Neuron (in vitro differentiated cells): ENCODE measurements around the gene AQP12B.
"Not testable (repeated sequence)": the region's sequence is repeated elsewhere in the genome, so short reads cannot be mapped to it uniquely, and the experiment has no call there.

Source experiments
- H2AFZ ChIP-seq: one replicate; pipeline ENCODE4 v1.6.1; 2013; ENCODE audit warnings: low read depth, mild to moderate bottlenecking, inconsistent platforms, low read length, moderate library complexity
- H3K27me3 ChIP-seq: one replicate; pipeline ENCODE4 v1.6.1; 2013; ENCODE audit warnings: low read length; ENCODE audit not compliant: insufficient read depth
- H3K36me3 ChIP-seq: one replicate; pipeline ENCODE4 v1.6.1; 2013; ENCODE audit warnings: low read length; ENCODE audit not compliant: insufficient read depth
- H3K4me1 ChIP-seq: one replicate; pipeline ENCODE4 v1.6.1; 2013; ENCODE audit warnings: low read length; ENCODE audit not compliant: insufficient read depth
- H3K4me3 ChIP-seq: 2 replicates; pipeline ENCODE4 v1.5.1; 2013; ENCODE audit warnings: mild to moderate bottlenecking, low read length, moderate library complexity
- H3K9me3 ChIP-seq: one replicate; pipeline ENCODE4 v1.6.1; 2013; ENCODE audit warnings: low read length

The AQP12B gene

GRCh38 chr2:240682431-240683224 is at the start of gene AQP12B:
TSS of gene AQP12B (minus strand) at chr2:240682885. CDS start at chr2:240682837, 48 bp downstream.
- H3K4me3 ChIP-seq, H2AFZ ChIP-seq, H3K36me3 ChIP-seq, H3K4me1 ChIP-seq, H3K27me3 ChIP-seq, H3K9me3 ChIP-seq: not testable (repeated sequence)

- Histone ChIP-seq H3K36me3 (peaks cover 39% of the 10 kb centered on the region), H3K27me3 (no peaks in the 10 kb centered on the region), H3K4me3 (no peak overlapping the region), H2AFZ (no peak overlapping the region), H3K9me3 (no peaks in the 10 kb centered on the region), H3K4me1 (no peaks in the 10 kb centered on the region)
Observed at GRCh38 chr2:240732184-240732583, 49.5 kb upstream of the AQP12B start.

GRCh38 chr2:240731178-240731545 is 48.5 kb upstream of the AQP12B start:
- no peaks in the 10 kb centered on the region for H3K4me1 ChIP-seq
- no peaks in the 10 kb centered on the region for H3K9me3 ChIP-seq
- H3K27me3 ChIP-seq = no peaks in the 10 kb centered on the region
- no peak overlapping the region for H3K4me3 ChIP-seq
- peaks cover 35% of the 10 kb centered on the region for H3K36me3 ChIP-seq
- no peak overlapping the region for H2AFZ ChIP-seq

GRCh38 chr2:240730501-240731177 is 48.0 kb upstream of the AQP12B start:
- Histone ChIP-seq H3K4me1 (no peaks in the 10 kb centered on the region), H3K27me3 (no peaks in the 10 kb centered on the region), H3K4me3 (no peak overlapping the region), H3K9me3 (no peaks in the 10 kb centered on the region), H2AFZ (no peak overlapping the region), H3K36me3 (peaks cover 35% of the 10 kb centered on the region)

- H3K9me3 ChIP-seq = no peaks in the 10 kb centered on the region
- H3K36me3 ChIP-seq = peaks cover 39% of the 10 kb centered on the region
- no peak overlapping the region for H3K4me3 ChIP-seq
- H2AFZ ChIP-seq = no peak overlapping the region
- no peaks in the 10 kb centered on the region for H3K27me3 ChIP-seq
- no peaks in the 10 kb centered on the region for H3K4me1 ChIP-seq
Observed at GRCh38 chr2:240728827-240729226, 46.1 kb upstream of the AQP12B start.

- no peak overlapping the region for H2AFZ ChIP-seq
- no peaks in the 10 kb centered on the region for H3K4me1 ChIP-seq
- no peak overlapping the region for H3K4me3 ChIP-seq
- H3K9me3 ChIP-seq = no peaks in the 10 kb centered on the region
- H3K36me3 ChIP-seq = peaks cover 38% of the 10 kb centered on the region
- H3K27me3 ChIP-seq = no peaks in the 10 kb centered on the region
Observed at GRCh38 chr2:240728361-240728760, 45.7 kb upstream of the AQP12B start.

GRCh38 chr2:240727913-240728312 is 45.2 kb upstream of the AQP12B start:
- H3K9me3 ChIP-seq = no peaks in the 10 kb centered on the region
- no peak overlapping the region for H2AFZ ChIP-seq
- H3K4me1 ChIP-seq = no peaks in the 10 kb centered on the region
- no peaks in the 10 kb centered on the region for H3K27me3 ChIP-seq
- peaks cover 38% of the 10 kb centered on the region for H3K36me3 ChIP-seq
- no peak overlapping the region for H3K4me3 ChIP-seq

GRCh38 chr2:240727439-240727838 is 44.8 kb upstream of the AQP12B start:
- H3K4me1 ChIP-seq = no peaks in the 10 kb centered on the region
- H3K9me3 ChIP-seq = no peaks in the 10 kb centered on the region
- no peaks in the 10 kb centered on the region for H3K27me3 ChIP-seq
- peaks cover 41% of the 10 kb centered on the region for H3K36me3 ChIP-seq
- H3K4me3 ChIP-seq = no peak overlapping the region
- no peak overlapping the region for H2AFZ ChIP-seq

GRCh38 chr2:240726876-240727275 is 44.2 kb upstream of the AQP12B start:
- no peak overlapping the region for H2AFZ ChIP-seq
- H3K27me3 ChIP-seq = no peaks in the 10 kb centered on the region
- H3K36me3 ChIP-seq = peaks cover 45% of the 10 kb centered on the region
- no peak overlapping the region for H3K4me3 ChIP-seq
- no peaks in the 10 kb centered on the region for H3K4me1 ChIP-seq
- no peaks in the 10 kb centered on the region for H3K9me3 ChIP-seq

- H3K27me3 ChIP-seq = no peaks in the 10 kb centered on the region
- no peak overlapping the region for H2AFZ ChIP-seq
- peaks cover 51% of the 10 kb centered on the region for H3K36me3 ChIP-seq
- H3K9me3 ChIP-seq = no peaks in the 10 kb centered on the region
- H3K4me1 ChIP-seq = no peaks in the 10 kb centered on the region
- no peak overlapping the region for H3K4me3 ChIP-seq
Observed at GRCh38 chr2:240725671-240726070, 43.0 kb upstream of the AQP12B start.

- H2AFZ ChIP-seq = no peak overlapping the region
- peaks cover 51% of the 10 kb centered on the region for H3K36me3 ChIP-seq
- H3K4me1 ChIP-seq = no peaks in the 10 kb centered on the region
- H3K4me3 ChIP-seq = no peak overlapping the region
- no peaks in the 10 kb centered on the region for H3K27me3 ChIP-seq
- no peaks in the 10 kb centered on the region for H3K9me3 ChIP-seq
Observed at GRCh38 chr2:240725266-240725665, 42.6 kb upstream of the AQP12B start.

- Histone ChIP-seq H3K4me3 (no peak overlapping the region), H2AFZ (no peak overlapping the region), H3K27me3 (no peaks in the 10 kb centered on the region), H3K36me3 (peaks cover 56% of the 10 kb centered on the region), H3K9me3 (no peaks in the 10 kb centered on the region), H3K4me1 (no peaks in the 10 kb centered on the region)
Observed at GRCh38 chr2:240724431-240724830, 41.7 kb upstream of the AQP12B start.

GRCh38 chr2:240723851-240724250 is 41.2 kb upstream of the AQP12B start:
- H3K27me3 ChIP-seq = no peaks in the 10 kb centered on the region
- peaks cover 58% of the 10 kb centered on the region for H3K36me3 ChIP-seq
- no peaks in the 10 kb centered on the region for H3K9me3 ChIP-seq
- no peak overlapping the region for H2AFZ ChIP-seq
- no peak overlapping the region for H3K4me3 ChIP-seq
- no peaks in the 10 kb centered on the region for H3K4me1 ChIP-seq
